Keratinocyte (primary cell): ENCODE data around the gene DPP3. TPM values are rescaled to one million over a fixed set of nuclear protein-coding genes. Genes with fewer than 3 reads are reported as not detected.

Experiments
- DNase-seq: peaks from one replicate; pipeline ENCODE4 v3.0.0-alpha.2; 2011; ENCODE audit warnings: low read depth, missing footprints, low spot score
- FAIRE-seq: peaks from 2 replicates; lab custom pipeline; 2011; peaks lifted over from hg19 to GRCh38; lab: Jason Lieb, UNC
- H2AFZ ChIP-seq: 2 replicates; pipeline ENCODE4 v1.6.0; 2012; ENCODE audit warnings: low read length, control low read depth, inconsistent platforms; ENCODE audit not compliant: control insufficient read depth
- H3K27ac ChIP-seq: 2 replicates; pipeline ENCODE4 v1.5.1; 2011; ENCODE audit warnings: low read length; ENCODE audit not compliant: control insufficient read depth, insufficient read depth
- H3K27me3 ChIP-seq: 3 replicates; pipeline ENCODE4 v1.6.0; 2011; ENCODE audit warnings: low read length; ENCODE audit not compliant: control insufficient read depth, insufficient read depth; ENCODE audit errors: extremely low read depth
- H3K36me3 ChIP-seq, 2 experiments: 2 replicates in 1 of 2; 3 replicates in 1 of 2; pipeline ENCODE4 v1.5.1; 2011; ENCODE audit warnings: low read length in 2 of 2, mild to moderate bottlenecking in 1 of 2; ENCODE audit not compliant: control insufficient read depth in 2 of 2, insufficient read depth in 2 of 2; ENCODE audit errors: extremely low read depth in 1 of 2
- H3K4me1 ChIP-seq: 3 replicates; pipeline ENCODE4 v1.5.1; 2011; ENCODE audit warnings: low read length; ENCODE audit not compliant: control insufficient read depth, insufficient read depth; ENCODE audit errors: extremely low read depth
- H3K4me2 ChIP-seq: 3 replicates; pipeline ENCODE4 v1.6.0; 2011; ENCODE audit warnings: low read depth, low read length; ENCODE audit not compliant: control insufficient read depth, insufficient read depth; ENCODE audit errors: extremely low read depth
- H3K4me3 ChIP-seq, 3 experiments: fragments of 200-600 bp in 1 of 3; sonication (generic) in 1 of 3; 2 replicates in 2 of 3; 3 replicates in 1 of 3; pipeline ENCODE4 v1.5.1; 2011 to 2016; ENCODE audit warnings: low read length in 3 of 3, mild to moderate bottlenecking in 3 of 3, control low read depth in 2 of 3, inconsistent platforms in 1 of 3, low read depth in 1 of 3, mixed read lengths in 1 of 3, mixed run types in 1 of 3, moderate library complexity in 1 of 3; ENCODE audit not compliant: control insufficient read depth in 2 of 3, insufficient read depth in 2 of 3; ENCODE audit errors: extremely low read depth in 1 of 3
- H3K79me2 ChIP-seq: 2 replicates; pipeline ENCODE4 v1.6.0; 2012; ENCODE audit warnings: low read length; ENCODE audit not compliant: control insufficient read depth, insufficient read depth
- H3K9ac ChIP-seq: 3 replicates; pipeline ENCODE4 v1.6.0; 2011; ENCODE audit warnings: low read length; ENCODE audit not compliant: control insufficient read depth, insufficient read depth; ENCODE audit errors: extremely low read depth
- H3K9me1 ChIP-seq: 3 replicates; pipeline ENCODE4 v1.6.0; 2011; ENCODE audit warnings: low read length; ENCODE audit not compliant: control insufficient read depth, insufficient read depth; ENCODE audit errors: extremely low read depth
- H3K9me3 ChIP-seq: 2 replicates; pipeline ENCODE4 v1.5.1; 2012; ENCODE audit warnings: low read depth, low read length; ENCODE audit not compliant: control insufficient read depth
- H4K20me1 ChIP-seq: 3 replicates; pipeline ENCODE4 v1.6.0; 2011; ENCODE audit warnings: low read length; ENCODE audit not compliant: control insufficient read depth, insufficient read depth; ENCODE audit errors: extremely low read depth
- CTCF ChIP-seq, 3 experiments: IDR thresholded peaks in 1 of 3; conservative IDR thresholded peaks in 1 of 3; optimal IDR thresholded peaks in 1 of 3; 2 replicates in 2 of 3; 3 replicates in 1 of 3; pipeline versions ENCODE3 to v1.5.1; 2011; ENCODE audit warnings: low read length in 3 of 3, mild to moderate bottlenecking in 3 of 3, moderate library complexity in 2 of 3, control low read depth in 1 of 3, inconsistent platforms in 1 of 3; ENCODE audit not compliant: insufficient read depth in 2 of 3; ENCODE audit errors: extremely low read depth in 1 of 3
- EZH2 ChIP-seq: IDR thresholded peaks from one replicate; pipeline ENCODE4 v1.6.1; 2012; ENCODE audit warnings: inconsistent platforms, mild to moderate bottlenecking, low read length, moderate library complexity
- dilution Hi-C: fragments of 300-500 bp; cut with MboI; formaldehyde crosslinking; loops from one replicate; pipeline ENCODE4 v1.7.0; 2020; ENCODE audit warnings: low sequenced_read_pairs; ENCODE audit not compliant: extremely low pct_ligation_motif_present
- polyA plus RNA-seq, 5 experiments: library from polyadenylated mRNA; depleted of rRNA in 3 of 5; stranded (reverse) in 3 of 5; stranded (forward) in 1 of 5; unstranded in 1 of 5; fragments of >200 nt; gene quantifications; 1 replicate in 1 of 5; 2 replicates in 3 of 5; 3 replicates in 1 of 5; pipeline versions ENCODE4 v1.2.1 to v1.2.3, GENCODE V29; 2011 to 2012; ENCODE audit warnings: missing spikeins in 2 of 5, low read depth in 1 of 5, low replicate concordance in 1 of 5

Gene DPP3
- polyA plus RNA-seq, 1 donor (not counting 4 experiments of a cell fraction or from before 2014, with no cell fraction given) = 57.9 TPM

GRCh38 chr11:66467756-66468155 is 12.5 kb upstream of the DPP3 start:
- Histone ChIP-seq H3K27ac (no peak overlapping the region), H3K9me1 (no peaks in the 10 kb centered on the region), H3K9me3 (no peaks in the 10 kb centered on the region), H3K4me3 (peak overlapping the region; percentile 52 to 83 (median 73)), H3K4me2 (peak overlapping the region; percentile 90), H3K36me3 (peaks cover 2 to 13% of the 10 kb centered on the region in 2 experiments), H3K9ac (peak overlapping the region; percentile 73), H3K4me1 (peaks cover 7% of the 10 kb centered on the region), H4K20me1 (no peaks in the 10 kb centered on the region), H3K79me2 (no peaks in the 10 kb centered on the region), H3K27me3 (no peaks in the 10 kb centered on the region), H2AFZ (no peak overlapping the region)
- FAIRE-seq = no peak
- TF ChIP-seq EZH2 = no peak
- TF ChIP-seq CTCF (optimal IDR thresholded peaks at IDR 0.05 in 1 of 3, IDR thresholded peaks at IDR 0.05 in 1 of 3, conservative IDR thresholded peaks at IDR 0.05 in 1 of 3; ENCODE audit: extremely low read depth in 1 of 3, insufficient read depth in 2 of 3, low read length in 3 of 3) = no peak
- dilution Hi-C loops = no loop called here
- DNase-seq = no peak

GRCh38 chr11:66468691-66469090 is 11.5 kb upstream of the DPP3 start:
- H4K20me1 ChIP-seq = no peaks in the 10 kb centered on the region
- H3K9me1 ChIP-seq = no peaks in the 10 kb centered on the region
- H3K27ac ChIP-seq = no peak overlapping the region
- H3K36me3 ChIP-seq = peaks cover 4 to 13% of the 10 kb centered on the region in 2 experiments
- H3K4me1 ChIP-seq = peaks cover 7% of the 10 kb centered on the region
- no peak for FAIRE-seq
- H2AFZ ChIP-seq = no peak overlapping the region
- TF ChIP-seq EZH2 (no peak), CTCF (optimal IDR thresholded peaks at IDR 0.05 in 1 of 3, IDR thresholded peaks at IDR 0.05 in 1 of 3, conservative IDR thresholded peaks at IDR 0.05 in 1 of 3; ENCODE audit: extremely low read depth in 1 of 3, insufficient read depth in 2 of 3, low read length in 3 of 3) (no peak)
- no peak for DNase-seq
- no peak overlapping the region for H3K4me2 ChIP-seq
- dilution Hi-C loops = no loop called here
- H3K9me3 ChIP-seq = no peaks in the 10 kb centered on the region
- no peak overlapping the region for H3K9ac ChIP-seq
- H3K27me3 ChIP-seq = no peaks in the 10 kb centered on the region
- H3K79me2 ChIP-seq = no peaks in the 10 kb centered on the region
- no peak overlapping the region for H3K4me3 ChIP-seq
